ENCODE measurements around the gene GNAZ. TPM values are rescaled to one million over a fixed set of nuclear protein-coding genes. Genes with fewer than 3 reads are reported as not detected.

The GNAZ gene
- total RNA-seq, 1 donor from 2014 or later = under 0.01 TPM

- Histone ChIP-seq H3K4me3 (ENCODE audit: low read depth, low read length) (no peak overlapping the region), H3K27me3 (ENCODE audit: control insufficient read depth, insufficient read depth, low read length) (no peaks in the 10 kb centered on the region), H3K36me3 (ENCODE audit: control insufficient read depth, insufficient read depth, low read length) (no peaks in the 10 kb centered on the region)
- TF ChIP-seq CTCF (IDR thresholded peaks at IDR 0.05; ENCODE audit: insufficient read depth, low read length, severe bottlenecking) = no peak
- no peak for DNase-seq (ENCODE audit: low read depth)
- no peak for FAIRE-seq
These were observed 17.1 kb upstream of the GNAZ start for GRCh38 chr22:23053051-23053707.

GRCh38 chr22:23053912-23054530 is 16.3 kb upstream of the GNAZ start:
- H3K36me3 ChIP-seq (ENCODE audit: control insufficient read depth, insufficient read depth, low read length) = no peaks in the 10 kb centered on the region
- no peak for FAIRE-seq
- H3K27me3 ChIP-seq (ENCODE audit: control insufficient read depth, insufficient read depth, low read length) = no peaks in the 10 kb centered on the region
- TF ChIP-seq CTCF (IDR thresholded peaks at IDR 0.05; ENCODE audit: insufficient read depth, low read length, severe bottlenecking) = no peak
- DNase-seq (ENCODE audit: low read depth) = no peak
- H3K4me3 ChIP-seq (ENCODE audit: low read depth, low read length) = no peak overlapping the region

DNA sequence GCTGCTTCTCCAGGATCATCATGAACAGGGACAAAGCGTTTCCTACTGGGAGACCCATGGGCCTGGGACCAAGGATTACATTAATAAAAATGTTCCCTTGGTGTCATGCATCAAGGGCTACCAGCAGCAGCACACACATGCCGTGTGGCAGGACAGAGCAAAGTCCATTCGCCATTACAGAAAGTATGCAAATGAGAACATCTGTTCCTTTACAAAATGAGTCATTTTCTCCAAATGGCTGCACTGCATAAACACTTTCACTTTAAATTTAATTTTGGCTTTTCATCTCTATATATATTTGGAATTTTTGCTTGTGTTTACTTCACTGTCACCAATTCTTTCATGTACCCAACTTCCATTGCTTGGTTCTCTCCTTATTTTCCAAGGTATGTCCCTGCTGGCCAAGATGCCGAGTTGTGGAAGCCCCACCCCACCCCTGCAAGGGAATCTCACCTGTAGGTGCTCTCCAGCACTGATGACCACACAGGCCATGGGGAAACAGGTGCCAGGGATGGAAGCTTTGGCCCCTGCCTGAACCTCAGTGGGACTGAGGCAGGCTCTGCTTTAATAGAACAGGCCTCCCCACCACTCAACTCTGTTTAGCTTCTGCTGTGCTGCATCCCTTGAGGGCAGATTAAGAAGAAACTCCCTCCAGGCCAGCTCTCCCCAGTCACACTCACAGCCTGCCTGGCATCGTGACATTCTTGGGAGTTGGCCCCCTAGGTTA is 15.6 kb upstream of the GNAZ start:
- FAIRE-seq (no peak), DNase-seq (ENCODE audit: low read depth) (no peak)
- H3K36me3 ChIP-seq (ENCODE audit: control insufficient read depth, insufficient read depth, low read length) = no peaks in the 10 kb centered on the region
- no peaks in the 10 kb centered on the region for H3K27me3 ChIP-seq (ENCODE audit: control insufficient read depth, insufficient read depth, low read length)
- H3K4me3 ChIP-seq (ENCODE audit: low read depth, low read length) = no peak overlapping the region
- no peak for TF ChIP-seq CTCF (IDR thresholded peaks at IDR 0.05; ENCODE audit: insufficient read depth, low read length, severe bottlenecking)

DNA sequence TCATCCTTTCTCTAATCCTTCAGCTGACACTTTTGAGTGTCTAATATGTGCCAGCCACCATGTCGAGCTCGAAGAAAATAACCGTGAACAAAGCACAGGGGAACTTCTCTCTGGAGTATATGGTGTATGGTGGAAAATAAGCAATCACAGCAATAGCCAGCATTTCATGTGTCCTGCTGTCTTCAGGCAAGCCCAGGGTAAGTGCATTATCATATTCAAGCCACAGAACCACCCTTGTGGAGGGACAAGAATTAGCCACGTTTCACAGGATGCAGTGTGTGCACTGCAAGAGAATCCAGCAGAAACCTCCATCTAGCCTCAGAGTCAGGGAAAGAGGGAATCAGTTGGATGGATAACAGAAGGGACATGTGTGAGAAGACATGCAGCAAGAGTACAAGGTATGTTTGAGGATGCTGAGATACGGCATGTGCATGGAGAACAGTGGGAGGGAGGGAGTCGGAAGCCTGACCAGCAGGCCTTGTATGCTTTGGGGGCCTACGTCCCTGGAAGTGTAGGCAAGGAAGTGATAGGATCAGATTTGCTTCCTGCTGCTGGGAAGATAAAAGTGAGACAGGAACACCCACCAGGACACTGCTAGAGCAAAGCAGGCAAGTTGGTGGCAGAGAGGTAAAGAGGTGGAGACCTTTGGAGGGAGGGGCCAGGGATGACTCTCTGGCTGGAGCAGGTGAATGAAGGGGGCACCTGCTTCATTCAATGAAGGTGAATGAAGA is 14.7 kb upstream of the GNAZ start:
- no peaks in the 10 kb centered on the region for H3K36me3 ChIP-seq (ENCODE audit: control insufficient read depth, insufficient read depth, low read length)
- H3K4me3 ChIP-seq (ENCODE audit: low read depth, low read length) = no peak overlapping the region
- no peaks in the 10 kb centered on the region for H3K27me3 ChIP-seq (ENCODE audit: control insufficient read depth, insufficient read depth, low read length)
- no peak for TF ChIP-seq CTCF (IDR thresholded peaks at IDR 0.05; ENCODE audit: insufficient read depth, low read length, severe bottlenecking)
- FAIRE-seq (no peak), DNase-seq (ENCODE audit: low read depth) (no peak)

DNA sequence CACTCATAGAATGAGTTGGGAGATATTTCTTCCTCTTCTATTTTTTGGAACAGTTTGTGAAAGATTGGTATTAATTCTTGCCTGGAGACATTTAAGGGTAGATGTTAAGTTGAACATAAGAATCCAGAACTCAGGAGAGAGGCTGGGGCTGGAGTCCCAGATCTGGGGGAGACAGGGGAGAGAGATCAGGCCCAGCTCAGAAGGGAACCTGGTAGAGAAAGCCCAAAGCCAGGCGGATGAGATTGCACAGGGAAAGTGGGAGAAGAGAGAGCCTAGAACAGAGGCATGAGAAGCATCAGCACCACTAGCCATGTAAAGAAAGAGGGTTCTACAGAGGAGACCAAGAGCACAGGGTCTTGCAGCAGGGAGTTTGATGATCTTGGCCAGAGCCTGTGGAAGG is 13.0 kb upstream of the GNAZ start:
- no peaks in the 10 kb centered on the region for H3K36me3 ChIP-seq (ENCODE audit: control insufficient read depth, insufficient read depth, low read length)
- FAIRE-seq (no peak), DNase-seq (ENCODE audit: low read depth) (no peak)
- H3K27me3 ChIP-seq (ENCODE audit: control insufficient read depth, insufficient read depth, low read length) = no peaks in the 10 kb centered on the region
- TF ChIP-seq CTCF (IDR thresholded peaks at IDR 0.05; ENCODE audit: insufficient read depth, low read length, severe bottlenecking) = no peak
- H3K4me3 ChIP-seq (ENCODE audit: low read depth, low read length) = no peak overlapping the region
